Sigmoid colon (tissue), 7 donors: ENCODE measurements around the gene C3orf70. TPM values are rescaled to one million over a fixed set of nuclear protein-coding genes. Genes with fewer than 3 reads are reported as not detected.
A peak's percentile ranks its signal among the peaks of the same experiment; 100 is the strongest.

Experiments
- DNase-seq: peaks from one replicate; pipeline ENCODE4 v3.0.0-alpha.2; 2019
- H3K27ac ChIP-seq, 4 donors: fragments of 200-600 bp; sonication (generic); one replicate each; pipeline ENCODE4 v1.5.1; 2016 to 2019; ENCODE audit warnings: mild to moderate bottlenecking in 1 of 4
- H3K27me3 ChIP-seq, 3 donors: fragments of 200-600 bp; sonication (generic); one replicate each; pipeline ENCODE4 v1.5.1; 2019; ENCODE audit warnings: mild to moderate bottlenecking in 1 of 3
- H3K36me3 ChIP-seq, 4 donors: fragments of 200-600 bp; sonication (generic); one replicate each; pipeline ENCODE4 v1.5.1; 2016 to 2019
- H3K4me1 ChIP-seq, 4 donors: fragments of 200-600 bp; sonication (generic); one replicate each; pipeline ENCODE4 v1.5.1; 2017 to 2019
- H3K4me3 ChIP-seq, 4 donors: fragments of 200-600 bp; sonication (generic); one replicate each; pipeline ENCODE4 v1.5.1; 2017 to 2019; ENCODE audit warnings: mild to moderate bottlenecking in 2 of 4, moderate library complexity in 1 of 4
- H3K9me3 ChIP-seq, 4 donors: fragments of 200-600 bp in 3 of 4; sonication (generic) in 3 of 4; one replicate each; pipeline versions ENCODE4 v1.5.1 to v1.6.1; 2013 to 2019
- CTCF ChIP-seq, 4 experiments: fragments of 450-650 bp in 3 of 4; fragments of 200-600 bp in 1 of 4; IDR thresholded peaks; one replicate each; pipeline ENCODE4 v1.5.1; 2016 to 2019; ENCODE audit warnings: antibody characterized with exemption in 4 of 4, mild to moderate bottlenecking in 3 of 4, moderate library complexity in 2 of 4
- EP300 ChIP-seq, 4 donors: sonication (generic); formaldehyde crosslinking; IDR thresholded peaks; one replicate each; pipeline ENCODE4 v1.6.1; 2017; ENCODE audit warnings: antibody characterized with exemption in 4 of 4
- POLR2A ChIP-seq, 2 donors: fragments of 450-650 bp; IDR thresholded peaks; one replicate each; pipeline ENCODE4 v1.6.1; 2016; ENCODE audit warnings: antibody characterized with exemption in 2 of 2, mild to moderate bottlenecking in 2 of 2, moderate library complexity in 2 of 2
- POLR2AphosphoS5 ChIP-seq, 4 donors: sonication (generic); formaldehyde crosslinking; IDR thresholded peaks; one replicate each; pipeline ENCODE4 v1.6.1; 2017; ENCODE audit warnings: antibody characterized with exemption in 4 of 4
- WGBS, 2 donors: extraction: QIAGEN DNeasy Blood & Tissue Kit; methylation state at CpG; one replicate each; pipeline ENCODE4 v1.1.7; 2013; 5-methylcytosine and 5-hydroxymethylcytosine counted together
- intact Hi-C: fragments of 100-400 bp; cut with DNase I; formaldehyde crosslinking; loops from one replicate; pipeline ENCODE4 v1.15.1; 2023
- polyA plus RNA-seq, 3 donors: library from polyadenylated mRNA; stranded (reverse); fragments of 200-250 nt; gene quantifications; one replicate each; pipeline ENCODE4 v1.2.3, GENCODE V29; 2013
- total RNA-seq, 4 donors: library from RNA; depleted of rRNA; stranded (reverse); fragments of >200 nt; gene quantifications; one replicate each; pipeline ENCODE4 v1.1.0, GENCODE V29; 2016
- donor health status: healthy with polysubstance abuse.
- donor health status: Bipolar disorder and iron deficiency.
- donor health status: healthy.

The C3orf70 gene
- total and polyA plus RNA-seq, 7 donors = 2.4 to 52.3 (median 26.0) TPM

- intact Hi-C loops = no loop called here
- Histone ChIP-seq H3K36me3 (peaks cover 0 to 19% (median 0%) of the 10 kb centered on the region in 4 donors), H3K4me1 (no peaks in the 10 kb centered on the region), H3K9me3 (no peaks in the 10 kb centered on the region), H3K27ac (no peak overlapping the region), H3K27me3 (no peaks in the 10 kb centered on the region), H3K4me3 (no peak overlapping the region)
- TF ChIP-seq POLR2AphosphoS5 (IDR thresholded peaks at IDR 0.05) = no peak
- no peak for TF ChIP-seq EP300 (IDR thresholded peaks at IDR 0.05)
- no peak for TF ChIP-seq POLR2A (IDR thresholded peaks at IDR 0.05)
- no peak for TF ChIP-seq CTCF (IDR thresholded peaks at IDR 0.05)
- DNase-seq = no peak
- WGBS, 2 donors = 93 to 97% methylated on average over 2 of the region's 2 CpGs
Measured at GRCh38 chr3:185197068-185197467, 44.2 kb upstream of the C3orf70 start.

GRCh38 chr3:185195652-185196051 lies 42.8 kb upstream of the C3orf70 start:
- no peak for DNase-seq
- intact Hi-C loops = no loop called here
- WGBS, 2 donors = 96 to 97% methylated on average over 4 of the region's 4 CpGs
- Histone ChIP-seq H3K4me1 (no peaks in the 10 kb centered on the region), H3K4me3 (no peak overlapping the region), H3K9me3 (no peaks in the 10 kb centered on the region), H3K27ac (no peak overlapping the region), H3K27me3 (no peaks in the 10 kb centered on the region), H3K36me3 (peaks cover 0 to 13% (median 0%) of the 10 kb centered on the region in 4 donors)
- TF ChIP-seq POLR2A (IDR thresholded peaks at IDR 0.05) (no peak), CTCF (IDR thresholded peaks at IDR 0.05) (no peak), EP300 (IDR thresholded peaks at IDR 0.05) (no peak), POLR2AphosphoS5 (IDR thresholded peaks at IDR 0.05) (no peak)

GRCh38 chr3:185188816-185189215 lies 36.0 kb upstream of the C3orf70 start:
- no peak for DNase-seq
- Histone ChIP-seq H3K36me3 (peaks cover 0 to 13% (median 0%) of the 10 kb centered on the region in 4 donors), H3K9me3 (no peaks in the 10 kb centered on the region), H3K27me3 (no peaks in the 10 kb centered on the region), H3K4me3 (no peak overlapping the region), H3K27ac (no peak overlapping the region), H3K4me1 (no peaks in the 10 kb centered on the region)
- TF ChIP-seq POLR2AphosphoS5 (IDR thresholded peaks at IDR 0.05) (no peak), CTCF (IDR thresholded peaks at IDR 0.05) (no peak), EP300 (IDR thresholded peaks at IDR 0.05) (no peak), POLR2A (IDR thresholded peaks at IDR 0.05) (no peak)
- intact Hi-C loops = no loop called here

GRCh38 chr3:185187391-185187790 lies 34.5 kb upstream of the C3orf70 start:
- H3K27ac ChIP-seq = no peak overlapping the region
- intact Hi-C loops = no loop called here
- H3K9me3 ChIP-seq = no peaks in the 10 kb centered on the region
- H3K27me3 ChIP-seq = no peaks in the 10 kb centered on the region
- DNase-seq = no peak
- TF ChIP-seq POLR2AphosphoS5 (IDR thresholded peaks at IDR 0.05) (no peak), POLR2A (IDR thresholded peaks at IDR 0.05) (no peak), CTCF (IDR thresholded peaks at IDR 0.05) (no peak), EP300 (IDR thresholded peaks at IDR 0.05) (no peak)
- no peak overlapping the region for H3K4me3 ChIP-seq
- H3K4me1 ChIP-seq = no peaks in the 10 kb centered on the region
- 81 to 83% methylated on average over 2 of the region's 2 CpGs for WGBS, 2 donors
- peaks cover 0 to 5% (median 0%) of the 10 kb centered on the region in 4 donors for H3K36me3 ChIP-seq

GRCh38 chr3:185176750-185177359 lies 24.0 kb upstream of the C3orf70 start:
- no peaks in the 10 kb centered on the region for H3K36me3 ChIP-seq
- intact Hi-C loops = loop anchor here (1.0 to 10.0 kb wide), 2 partner anchors 108 to 302 kb away; no protein-coding TSS in a partner anchor
- H3K4me1 ChIP-seq = peaks cover 0 to 14% (median 11%) of the 10 kb centered on the region in 4 donors
- no peaks in the 10 kb centered on the region for H3K9me3 ChIP-seq
- TF ChIP-seq CTCF (IDR thresholded peaks at IDR 0.05) = peak; percentile 64 to 70 (median 70)
- TF ChIP-seq POLR2AphosphoS5 (IDR thresholded peaks at IDR 0.05) = no peak
- TF ChIP-seq EP300 (IDR thresholded peaks at IDR 0.05) = no peak
- no peak for TF ChIP-seq POLR2A (IDR thresholded peaks at IDR 0.05)
- no peaks in the 10 kb centered on the region for H3K27me3 ChIP-seq
- WGBS, 2 donors = 16 to 27% methylated on average over 10 of the region's 10 CpGs
- no peak overlapping the region for H3K27ac ChIP-seq
- DNase-seq = no peak
- H3K4me3 ChIP-seq = no peak overlapping the region
